SK-N-SH treated with all-trans-retinoic acid at 6 μM for 48 hours (cell line): ENCODE data around the gene ITGB3.

Experiments
- ATAC-seq: fragments of 200-7000 bp; cut with Tn5 transposase; 3 replicates; pipeline ENCODE4 v1.9.1; 2020; ENCODE audit warnings: mild to moderate bottlenecking, moderate library complexity
- ARNTL ChIP-seq: fragments of 450-650 bp; formaldehyde crosslinking; IDR thresholded peaks from 2 replicates; pipeline ENCODE4 v1.5.0; 2020; ENCODE audit warnings: low read depth, mild to moderate bottlenecking, moderate library complexity, borderline replicate concordance
- BACH2 ChIP-seq: fragments of 250-450 bp; sonication (Bioruptor Pico); IDR thresholded peaks from 2 replicates; pipeline ENCODE4 v1.9.0; 2021; ENCODE audit warnings: mild to moderate bottlenecking, borderline replicate concordance
- CREB5 ChIP-seq: fragments of 250-450 bp; sonication (Bioruptor Pico); IDR thresholded peaks from 2 replicates; pipeline ENCODE4 v1.5.1; 2020; ENCODE audit warnings: low read depth, mild to moderate bottlenecking, moderate library complexity
- CSRNP3 ChIP-seq: fragments of 250-450 bp; sonication (Bioruptor Pico); IDR thresholded peaks from 2 replicates; pipeline ENCODE4 v1.5.1; 2021; ENCODE audit warnings: mild to moderate bottlenecking, moderate library complexity
- ESRRG ChIP-seq: fragments of 250-450 bp; sonication (Bioruptor Pico); IDR thresholded peaks from 2 replicates; pipeline ENCODE4 v1.6.1; 2021; ENCODE audit warnings: mild to moderate bottlenecking
- GLIS3 ChIP-seq: fragments of 250-450 bp; sonication (Bioruptor Pico); IDR thresholded peaks from 2 replicates; pipeline ENCODE4 v1.5.0; 2020; ENCODE audit warnings: mild to moderate bottlenecking, moderate library complexity
- ISL1 ChIP-seq: fragments of 250-450 bp; sonication (Bioruptor Pico); IDR thresholded peaks from 2 replicates; pipeline ENCODE4 v2.1.2; 2022; ENCODE audit warnings: mild to moderate bottlenecking, moderate library complexity
- OSR1 ChIP-seq: fragments of 250-450 bp; sonication (Bioruptor Pico); IDR thresholded peaks from 2 replicates; pipeline ENCODE4 v1.8.0; 2022; ENCODE audit warnings: moderate library complexity, mild to moderate bottlenecking, inconsistent platforms
- PATZ1 ChIP-seq: fragments of 250-450 bp; sonication (Bioruptor Pico); IDR thresholded peaks from 2 replicates; pipeline ENCODE4 v1.8.0; 2020; ENCODE audit warnings: mild to moderate bottlenecking, moderate library complexity, borderline replicate concordance
- POU6F1 ChIP-seq: fragments of 250-450 bp; sonication (Bioruptor Pico); IDR thresholded peaks from 2 replicates; pipeline ENCODE4 v1.8.0; 2021; ENCODE audit warnings: low read depth, mild to moderate bottlenecking, moderate library complexity, borderline replicate concordance
- RARB ChIP-seq: fragments of 250-450 bp; sonication (Bioruptor Pico); IDR thresholded peaks from 2 replicates; pipeline ENCODE4 v1.8.0; 2021; ENCODE audit warnings: mild to moderate bottlenecking, moderate library complexity
- SNAI2 ChIP-seq: fragments of 250-450 bp; sonication (Bioruptor Pico); IDR thresholded peaks from 2 replicates; pipeline ENCODE4 v1.5.0; 2020; ENCODE audit warnings: mild to moderate bottlenecking, moderate library complexity
- TOX ChIP-seq: fragments of 250-450 bp; sonication (Bioruptor Pico); IDR thresholded peaks from 2 replicates; pipeline ENCODE4 v1.8.0; 2021; ENCODE audit warnings: mild to moderate bottlenecking, moderate library complexity, borderline replicate concordance
- TSHZ2 ChIP-seq: fragments of 250-450 bp; sonication (Bioruptor Pico); IDR thresholded peaks from 2 replicates; pipeline ENCODE4 v1.5.0; 2020; ENCODE audit warnings: mild to moderate bottlenecking, moderate library complexity
- ZC3H10 ChIP-seq: fragments of 250-450 bp; sonication (Bioruptor Pico); IDR thresholded peaks from 2 replicates; pipeline ENCODE4 v1.5.1; 2021; ENCODE audit warnings: mild to moderate bottlenecking, moderate library complexity
- ZFP3 ChIP-seq: fragments of 250-450 bp; sonication (Bioruptor Pico); IDR thresholded peaks from 2 replicates; pipeline ENCODE4 v1.5.0; 2020; ENCODE audit warnings: mild to moderate bottlenecking, moderate library complexity
- ZFP30 ChIP-seq: fragments of 450-650 bp; formaldehyde crosslinking; IDR thresholded peaks from 2 replicates; pipeline ENCODE4 v1.5.0; 2022; ENCODE audit warnings: mild to moderate bottlenecking, moderate library complexity
- ZNF565 ChIP-seq: fragments of 450-650 bp; formaldehyde crosslinking; conservative IDR thresholded peaks from 2 replicates; pipeline ENCODE4 v1.5.0; 2020; ENCODE audit warnings: low read depth, mild to moderate bottlenecking, moderate library complexity
- ZNF8 ChIP-seq: fragments of 450-650 bp; formaldehyde crosslinking; IDR thresholded peaks from 2 replicates; pipeline ENCODE4 v1.5.0; 2020; ENCODE audit warnings: mild to moderate bottlenecking, moderate library complexity

Gene ITGB3

GRCh38 chr17:47250855-47251254 lies 2.8 kb upstream of the ITGB3 start:
- TF ChIP-seq ZFP30 (CRISPR knock-in tag) (no peak), RARB (CRISPR knock-in tag) (no peak)
- TF ChIP-seq, all 23 proteins: peak for 0
- ATAC-seq = no peak

GRCh38 chr17:47251421-47251940 lies 2.1 kb upstream of the ITGB3 start:
- no peak for ATAC-seq
- no peak for TF ChIP-seq RARB (CRISPR knock-in tag)
- no peak for TF ChIP-seq OSR1 (CRISPR knock-in tag)
- no peak for TF ChIP-seq BACH2 (CRISPR knock-in tag)
- TF ChIP-seq ZC3H10 (CRISPR knock-in tag) = no peak
- no peak for TF ChIP-seq CREB5 (CRISPR knock-in tag)
- no peak for TF ChIP-seq SNAI2 (CRISPR knock-in tag)
- no peak for TF ChIP-seq ZNF8 (CRISPR knock-in tag)
- TF ChIP-seq POU6F1 (CRISPR knock-in tag) = no peak
- TF ChIP-seq ZNF565 = no peak
- TF ChIP-seq ZFP3 (CRISPR knock-in tag) = no peak
- TF ChIP-seq TOX (CRISPR knock-in tag) = no peak
- TF ChIP-seq ESRRG = no peak
- no peak for TF ChIP-seq TSHZ2 (CRISPR knock-in tag)
- no peak for TF ChIP-seq ISL1

- no peak for ATAC-seq
- TF ChIP-seq RARB (CRISPR knock-in tag) (no peak), POU6F1 (CRISPR knock-in tag) (no peak), CSRNP3 (CRISPR knock-in tag) (no peak), PATZ1 (CRISPR knock-in tag) (no peak), ZFP30 (CRISPR knock-in tag) (no peak), TOX (CRISPR knock-in tag) (no peak), ZC3H10 (CRISPR knock-in tag) (no peak), BACH2 (CRISPR knock-in tag) (no peak), ZFP3 (CRISPR knock-in tag) (no peak), ARNTL (CRISPR knock-in tag) (no peak), GLIS3 (CRISPR knock-in tag) (no peak)
Observed at GRCh38 chr17:47252209-47252608, 1.4 kb upstream of the ITGB3 start.
